ENCODE data around the gene FLT4.

Gene FLT4

GRCh38 chr5:180595046-180595379 is 54.4 kb downstream of the FLT4 start:
- DNase-seq (ENCODE audit: low read depth), result no peak
- TF ChIP-seq, protein P1, sequence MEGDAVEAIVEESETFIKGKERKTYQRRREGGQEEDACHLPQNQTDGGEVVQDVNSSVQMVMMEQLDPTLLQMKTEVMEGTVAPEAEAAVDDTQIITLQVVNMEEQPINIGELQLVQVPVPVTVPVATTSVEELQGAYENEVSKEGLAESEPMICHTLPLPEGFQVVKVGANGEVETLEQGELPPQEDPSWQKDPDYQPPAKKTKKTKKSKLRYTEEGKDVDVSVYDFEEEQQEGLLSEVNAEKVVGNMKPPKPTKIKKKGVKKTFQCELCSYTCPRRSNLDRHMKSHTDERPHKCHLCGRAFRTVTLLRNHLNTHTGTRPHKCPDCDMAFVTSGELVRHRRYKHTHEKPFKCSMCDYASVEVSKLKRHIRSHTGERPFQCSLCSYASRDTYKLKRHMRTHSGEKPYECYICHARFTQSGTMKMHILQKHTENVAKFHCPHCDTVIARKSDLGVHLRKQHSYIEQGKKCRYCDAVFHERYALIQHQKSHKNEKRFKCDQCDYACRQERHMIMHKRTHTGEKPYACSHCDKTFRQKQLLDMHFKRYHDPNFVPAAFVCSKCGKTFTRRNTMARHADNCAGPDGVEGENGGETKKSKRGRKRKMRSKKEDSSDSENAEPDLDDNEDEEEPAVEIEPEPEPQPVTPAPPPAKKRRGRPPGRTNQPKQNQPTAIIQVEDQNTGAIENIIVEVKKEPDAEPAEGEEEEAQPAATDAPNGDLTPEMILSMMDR (conservative IDR thresholded peaks at IDR 0.05; ENCODE audit: low read length), result no peak
- no peak overlapping the region for H3K4me3 ChIP-seq (ENCODE audit: low read length)

- no peak for DNase-seq (ENCODE audit: low read depth)
- TF ChIP-seq, protein P1 (conservative IDR thresholded peaks at IDR 0.05; ENCODE audit: low read length), result no peak
- H3K4me3 ChIP-seq (ENCODE audit: low read length), result no peak overlapping the region
These were observed 54.9 kb downstream of the FLT4 start for GRCh38 chr5:180594311-180595045.

DNA sequence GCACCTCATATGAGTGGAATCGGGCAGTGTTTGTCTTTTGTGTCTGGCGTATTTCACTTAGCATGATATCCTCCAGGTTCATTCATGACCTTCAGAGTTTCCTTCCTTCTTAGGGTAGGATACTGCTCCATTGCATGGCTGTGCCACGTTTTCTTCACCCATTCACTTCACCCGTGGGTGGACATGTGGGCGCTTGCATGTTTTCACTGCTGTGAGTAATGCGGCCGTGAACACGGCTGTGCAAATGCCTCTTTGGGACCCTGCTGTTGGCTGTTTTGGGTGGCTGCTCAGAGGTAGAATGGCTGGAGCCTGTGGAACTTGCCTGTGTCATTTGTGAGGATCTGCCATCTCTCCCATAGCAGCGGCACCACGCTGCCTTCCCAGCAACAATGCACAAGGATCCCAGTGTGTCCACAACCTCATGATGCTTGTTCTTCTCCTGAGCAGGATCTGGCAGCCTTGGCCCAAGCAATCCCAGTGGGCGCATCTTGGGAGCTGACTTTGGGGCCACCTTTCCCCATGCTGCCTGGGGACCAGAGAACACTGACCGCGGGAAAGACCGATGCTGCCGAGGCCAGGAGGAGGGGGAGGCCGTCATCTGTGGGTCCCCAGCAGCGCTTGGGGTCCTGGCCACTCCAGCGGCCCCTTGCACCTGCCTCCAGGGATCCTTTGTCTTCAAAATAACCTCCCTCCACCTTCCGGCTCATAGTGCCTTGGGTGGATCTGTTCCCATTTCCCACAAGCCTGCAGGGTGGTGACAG is 55.8 kb downstream of the FLT4 start:
- DNase-seq (ENCODE audit: low read depth), result no peak
- no peak overlapping the region for H3K4me3 ChIP-seq (ENCODE audit: low read length)
- TF ChIP-seq, protein P1 (conservative IDR thresholded peaks at IDR 0.05; ENCODE audit: low read length), result no peak

DNA sequence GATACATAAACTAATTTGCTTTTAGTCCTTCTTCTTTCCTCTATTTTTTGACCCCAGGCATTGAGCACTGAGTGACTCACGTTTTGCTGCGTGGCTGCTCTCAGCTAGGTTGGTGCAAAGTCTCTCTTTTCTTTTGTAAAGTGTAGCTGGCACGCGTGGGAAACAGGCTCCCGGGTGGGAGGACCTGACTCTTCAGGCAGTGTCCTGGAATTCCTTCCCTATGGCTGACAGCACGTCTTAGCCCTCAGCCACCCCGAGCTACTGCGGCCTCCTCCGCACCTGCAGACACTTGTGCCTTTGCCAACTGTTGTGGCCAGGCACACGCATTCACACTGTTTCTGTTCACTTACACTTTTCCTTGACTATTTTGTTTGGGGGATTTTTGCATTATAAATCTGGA is 57.2 kb downstream of the FLT4 start:
- H3K4me3 ChIP-seq (ENCODE audit: low read length), result no peak overlapping the region
- TF ChIP-seq, protein P1 (conservative IDR thresholded peaks at IDR 0.05; ENCODE audit: low read length), result no peak
- no peak for DNase-seq (ENCODE audit: low read depth)

- TF ChIP-seq, protein P1 (conservative IDR thresholded peaks at IDR 0.05; ENCODE audit: low read length), result no peak
- no peak within 1 kb of the TSS for H3K4me3 ChIP-seq (ENCODE audit: low read length)
- DNase-seq (ENCODE audit: low read depth), result no peak
These were observed 58.0 kb downstream of the FLT4 start, which contains the start of gene SCGB3A1 for GRCh38 chr5:180591311-180591887. Gene SCGB3A1, minus strand, starts transcription at chr5:180591499. Its CDS starts 37 bp downstream, at chr5:180591462.

DNA sequence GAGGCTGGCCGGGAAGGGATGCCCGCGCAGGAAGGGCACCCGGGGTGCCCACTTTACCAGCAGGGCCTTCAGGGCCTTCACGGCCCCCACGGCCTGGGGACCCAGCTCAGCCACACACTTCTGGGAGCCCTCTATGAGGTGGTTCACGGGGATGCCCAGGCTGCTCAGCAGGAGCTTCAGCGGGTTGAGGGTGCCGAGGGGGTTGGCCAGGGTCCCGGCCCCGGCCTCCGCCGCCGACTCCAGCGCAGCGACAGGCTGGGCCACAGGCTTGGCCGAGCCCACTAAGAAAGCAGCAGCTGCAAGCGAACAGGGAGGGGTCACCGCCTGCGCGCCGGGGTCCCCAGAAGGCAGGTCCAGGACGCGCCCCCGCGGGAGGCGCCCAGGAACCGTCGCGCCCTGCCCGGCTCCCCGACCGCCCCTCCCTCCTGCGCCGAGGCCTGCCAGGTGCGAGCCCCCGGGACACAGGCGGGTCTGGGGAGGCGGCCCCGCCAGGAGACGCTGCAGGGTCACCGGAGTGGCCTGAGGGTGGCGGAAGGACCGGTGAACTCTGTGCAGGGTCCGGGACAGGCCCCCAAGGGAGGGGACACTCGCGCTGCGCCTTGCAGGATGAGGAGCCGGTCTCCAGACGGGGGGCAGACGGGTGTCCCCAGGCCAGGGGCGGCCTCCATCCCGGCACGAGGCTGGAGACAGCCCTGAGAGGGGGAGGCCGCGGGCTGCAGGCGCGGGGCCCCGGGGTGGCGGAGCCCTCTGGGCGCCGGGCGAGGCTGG is 58.7 kb downstream of the FLT4 start:
- H3K4me3 ChIP-seq (ENCODE audit: low read length), result no peak overlapping the region
- DNase-seq (ENCODE audit: low read depth), result no peak
- TF ChIP-seq, protein P1 (conservative IDR thresholded peaks at IDR 0.05; ENCODE audit: low read length), result no peak

Data from AG10803 (cell line).